ENCODE data around the gene PCGF2. TPM values are rescaled to one million over a fixed set of nuclear protein-coding genes. Genes with fewer than 3 reads are reported as not detected.

Gene PCGF2
- total RNA-seq, 1 donor from 2014 or later = 70.1 TPM

DNA sequence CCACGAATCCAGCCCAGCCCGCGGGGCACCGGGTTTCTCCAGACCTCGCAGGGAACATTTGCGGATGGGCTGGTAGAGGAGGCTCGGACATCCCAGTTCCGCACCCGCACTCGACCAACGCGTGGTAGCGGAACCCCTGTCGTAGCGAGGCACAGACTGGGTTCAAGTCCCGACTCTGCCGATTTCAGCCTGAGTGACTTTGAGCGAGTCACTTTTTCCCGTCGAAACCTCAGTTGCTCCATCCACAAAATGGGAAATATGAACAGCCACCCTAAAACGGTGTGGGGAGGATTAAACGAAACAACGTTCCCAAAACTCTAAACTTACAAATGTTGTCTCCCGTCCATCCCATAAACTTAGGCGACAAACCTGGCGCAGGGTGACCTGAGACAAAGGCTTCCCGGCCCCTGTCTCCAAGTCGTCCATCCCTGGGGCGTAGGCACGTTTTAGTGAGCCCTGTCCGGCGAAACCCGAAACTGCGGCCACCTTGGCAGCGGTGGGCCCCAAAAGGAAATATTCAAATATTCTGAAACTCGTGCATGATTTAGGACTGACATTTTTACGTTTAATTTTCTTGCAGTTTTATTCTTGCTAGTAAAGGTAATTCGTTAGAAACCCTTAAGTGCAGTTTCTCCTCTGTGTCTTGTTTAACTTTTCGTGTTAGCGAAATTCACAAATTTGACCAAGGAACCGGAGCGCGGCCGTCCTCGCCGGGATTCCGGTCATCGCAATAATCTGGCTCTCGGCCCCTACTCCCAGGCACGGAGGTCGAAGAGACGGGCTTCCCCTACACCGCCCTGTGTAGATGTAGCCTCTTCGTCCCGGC, 45.0 kb downstream of the PCGF2 start:
- Mint-ChIP-seq H3K27me3 (ENCODE audit: unreplicated experiment) (peaks cover 33% of the 10 kb centered on the region), H3K4me1 (ENCODE audit: low read depth, unreplicated experiment) (peaks cover 11% of the 10 kb centered on the region), H3K9me3 (ENCODE audit: unreplicated experiment) (peaks cover 16% of the 10 kb centered on the region), H3K4me3 (ENCODE audit: unreplicated experiment) (peak overlapping the region; percentile 82), H3K27ac (ENCODE audit: unreplicated experiment) (no peak overlapping the region), H3K36me3 (ENCODE audit: unreplicated experiment) (no peaks in the 10 kb centered on the region)
- TF ChIP-seq, protein P1, sequence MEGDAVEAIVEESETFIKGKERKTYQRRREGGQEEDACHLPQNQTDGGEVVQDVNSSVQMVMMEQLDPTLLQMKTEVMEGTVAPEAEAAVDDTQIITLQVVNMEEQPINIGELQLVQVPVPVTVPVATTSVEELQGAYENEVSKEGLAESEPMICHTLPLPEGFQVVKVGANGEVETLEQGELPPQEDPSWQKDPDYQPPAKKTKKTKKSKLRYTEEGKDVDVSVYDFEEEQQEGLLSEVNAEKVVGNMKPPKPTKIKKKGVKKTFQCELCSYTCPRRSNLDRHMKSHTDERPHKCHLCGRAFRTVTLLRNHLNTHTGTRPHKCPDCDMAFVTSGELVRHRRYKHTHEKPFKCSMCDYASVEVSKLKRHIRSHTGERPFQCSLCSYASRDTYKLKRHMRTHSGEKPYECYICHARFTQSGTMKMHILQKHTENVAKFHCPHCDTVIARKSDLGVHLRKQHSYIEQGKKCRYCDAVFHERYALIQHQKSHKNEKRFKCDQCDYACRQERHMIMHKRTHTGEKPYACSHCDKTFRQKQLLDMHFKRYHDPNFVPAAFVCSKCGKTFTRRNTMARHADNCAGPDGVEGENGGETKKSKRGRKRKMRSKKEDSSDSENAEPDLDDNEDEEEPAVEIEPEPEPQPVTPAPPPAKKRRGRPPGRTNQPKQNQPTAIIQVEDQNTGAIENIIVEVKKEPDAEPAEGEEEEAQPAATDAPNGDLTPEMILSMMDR (IDR thresholded peaks at IDR 0.05; ENCODE audit: partially characterized antibody, unreplicated experiment) = no peak
- no peak for DNase-seq

DNA sequence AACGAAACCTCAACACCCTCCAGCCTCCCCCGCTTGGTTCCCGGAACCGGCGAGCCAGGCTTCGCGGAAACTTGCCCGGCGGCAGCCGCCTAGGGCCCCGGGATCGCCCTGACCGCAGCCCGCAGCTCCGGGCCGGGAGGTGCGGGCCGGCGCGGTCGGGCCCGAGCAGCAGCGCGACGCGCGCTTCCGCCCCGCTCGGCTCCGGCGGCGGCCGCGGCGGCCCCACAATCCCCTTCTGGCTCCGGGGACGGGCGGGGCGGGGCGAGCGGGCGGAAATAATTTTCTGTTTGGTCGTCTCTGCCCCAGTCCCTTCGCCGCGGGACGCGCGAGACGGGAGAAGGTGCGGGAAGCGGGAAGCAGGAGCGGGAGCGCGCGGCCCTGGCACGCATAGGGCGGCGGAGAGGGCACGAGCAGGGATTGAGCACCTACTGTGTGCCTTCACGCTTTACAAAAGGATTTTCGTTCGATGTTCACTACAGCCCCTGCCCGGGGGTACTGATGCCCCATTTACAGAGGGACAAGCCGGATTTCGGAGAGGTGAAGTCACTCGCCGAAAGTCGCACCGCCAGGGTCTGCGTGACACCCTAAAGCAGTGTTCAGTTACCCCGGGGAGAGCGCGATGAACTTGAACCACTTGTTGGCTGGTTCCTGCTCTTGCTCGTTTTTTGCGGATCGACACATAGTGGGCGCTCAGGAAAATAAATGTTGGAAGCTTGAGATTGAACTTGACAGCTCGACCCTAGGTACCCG, 45.8 kb downstream of the PCGF2 start:
- peaks cover 11% of the 10 kb centered on the region for H3K4me1 Mint-ChIP-seq (ENCODE audit: low read depth, unreplicated experiment)
- H3K4me3 Mint-ChIP-seq (ENCODE audit: unreplicated experiment) = peak overlapping the region; percentile 82
- peaks cover 33% of the 10 kb centered on the region for H3K27me3 Mint-ChIP-seq (ENCODE audit: unreplicated experiment)
- TF ChIP-seq, protein P1 (IDR thresholded peaks at IDR 0.05; ENCODE audit: partially characterized antibody, unreplicated experiment) = no peak
- no peak overlapping the region for H3K27ac Mint-ChIP-seq (ENCODE audit: unreplicated experiment)
- H3K36me3 Mint-ChIP-seq (ENCODE audit: unreplicated experiment) = no peaks in the 10 kb centered on the region
- H3K9me3 Mint-ChIP-seq (ENCODE audit: unreplicated experiment) = peaks cover 14% of the 10 kb centered on the region
- DNase-seq = peak; percentile 82

DNA sequence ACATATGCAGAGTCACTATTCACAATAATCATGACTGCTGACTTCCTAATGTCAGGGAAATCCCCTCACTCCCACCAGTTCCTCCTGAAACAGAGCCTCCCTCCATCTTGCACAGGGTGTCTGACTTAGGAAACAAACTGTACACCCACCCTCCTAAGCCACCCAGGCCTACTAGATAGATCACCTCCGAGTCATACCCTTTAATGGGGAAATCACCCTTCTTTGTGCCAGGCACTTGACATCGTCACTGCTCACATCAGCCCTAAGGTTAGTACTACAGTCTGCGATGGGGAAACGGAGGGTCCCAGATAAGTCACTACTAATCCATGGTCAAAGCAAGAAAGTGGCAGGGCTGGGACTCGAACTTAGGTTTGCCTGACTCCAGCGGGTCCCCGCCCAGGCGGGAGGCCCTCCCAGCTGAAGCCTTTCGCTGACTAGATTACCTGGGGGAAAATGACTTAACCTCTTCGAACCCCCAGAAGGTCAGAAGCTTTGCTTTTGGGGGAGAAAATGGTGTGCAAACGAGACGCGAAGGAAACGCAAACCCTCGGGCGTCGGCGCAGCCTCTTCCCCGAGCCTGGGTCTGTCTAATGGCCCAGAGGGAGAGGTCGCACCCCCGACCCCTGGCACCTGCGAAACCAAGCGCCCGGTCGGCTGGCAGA, 46.5 kb downstream of the PCGF2 start:
- Mint-ChIP-seq H3K36me3 (ENCODE audit: unreplicated experiment) (no peaks in the 10 kb centered on the region), H3K4me3 (ENCODE audit: unreplicated experiment) (peak overlapping the region; percentile 81), H3K4me1 (ENCODE audit: low read depth, unreplicated experiment) (peaks cover 10% of the 10 kb centered on the region), H3K9me3 (ENCODE audit: unreplicated experiment) (peaks cover 10% of the 10 kb centered on the region), H3K27ac (ENCODE audit: unreplicated experiment) (no peak overlapping the region), H3K27me3 (ENCODE audit: unreplicated experiment) (peaks cover 36% of the 10 kb centered on the region)
- TF ChIP-seq, protein P1 (IDR thresholded peaks at IDR 0.05; ENCODE audit: partially characterized antibody, unreplicated experiment) = no peak
- DNase-seq = no peak

DNA sequence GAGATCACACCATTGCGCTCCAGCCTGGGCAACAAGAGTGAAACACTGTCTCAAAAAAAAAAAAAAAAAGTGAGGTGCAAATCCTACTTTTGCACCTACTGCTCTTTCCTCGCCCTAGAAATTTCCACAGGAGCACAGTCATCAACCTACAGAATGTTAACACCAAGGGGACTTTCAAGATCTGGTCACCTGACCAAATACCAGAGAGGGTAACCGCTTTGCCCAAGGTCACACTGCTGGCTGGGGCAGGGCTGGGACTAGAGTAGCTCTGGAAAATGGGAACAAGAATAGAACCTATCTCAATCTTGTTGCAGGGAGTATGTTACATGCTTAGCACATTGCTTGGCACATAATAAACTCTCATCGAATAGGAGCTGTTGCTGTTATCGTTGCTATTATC, 49.4 kb downstream of the PCGF2 start:
- H3K4me1 Mint-ChIP-seq (ENCODE audit: low read depth, unreplicated experiment) = peaks cover 2% of the 10 kb centered on the region
- TF ChIP-seq, protein P1 (IDR thresholded peaks at IDR 0.05; ENCODE audit: partially characterized antibody, unreplicated experiment) = no peak
- no peak overlapping the region for H3K4me3 Mint-ChIP-seq (ENCODE audit: unreplicated experiment)
- H3K9me3 Mint-ChIP-seq (ENCODE audit: unreplicated experiment) = peaks cover 6% of the 10 kb centered on the region
- DNase-seq = no peak
- peaks cover 27% of the 10 kb centered on the region for H3K27me3 Mint-ChIP-seq (ENCODE audit: unreplicated experiment)
- H3K27ac Mint-ChIP-seq (ENCODE audit: unreplicated experiment) = no peak overlapping the region
- H3K36me3 Mint-ChIP-seq (ENCODE audit: unreplicated experiment) = no peaks in the 10 kb centered on the region
